ENCODE data around the gene C6orf62. TPM values are rescaled to one million over a fixed set of nuclear protein-coding genes. Genes with fewer than 3 reads are reported as not detected.
A peak's percentile ranks its signal among the peaks of the same experiment; 100 is the strongest.

C6orf62 gene
- total RNA-seq, 2 experiments from 2014 or later: 103 to 106 TPM

DNA sequence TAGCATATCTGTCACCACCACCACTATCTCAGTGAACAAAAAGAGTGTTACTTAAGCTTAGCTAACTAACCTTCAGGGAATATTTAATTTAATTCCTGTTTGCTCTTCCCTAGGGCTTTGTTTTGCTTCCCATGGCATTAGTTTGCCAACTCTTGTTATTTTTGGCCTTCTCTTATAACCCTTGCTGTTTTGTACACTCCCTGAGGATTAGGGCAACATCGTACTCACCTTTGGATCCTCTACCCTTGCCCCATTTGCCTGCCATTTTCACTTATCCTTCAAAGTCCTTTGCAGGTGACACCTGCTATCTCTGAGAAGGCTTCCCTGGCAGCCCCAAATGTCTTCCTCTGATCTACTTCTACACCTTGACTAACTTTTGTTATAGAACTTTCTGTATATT, 28.4 kb downstream of the C6orf62 start:
- POLR2A ChIA-PET: no interaction called here
- Mint-ChIP-seq H3K27ac (no peak overlapping the region), H3K4me1 (ENCODE audit: low read depth) (peaks cover 22% of the 10 kb centered on the region), H3K4me3 (no peak overlapping the region), H3K36me3 (ENCODE audit: low read depth) (peaks cover 4% of the 10 kb centered on the region), H3K27me3 (no peaks in the 10 kb centered on the region), H3K9me3 (no peaks in the 10 kb centered on the region)
- TF ChIP-seq, protein P1, sequence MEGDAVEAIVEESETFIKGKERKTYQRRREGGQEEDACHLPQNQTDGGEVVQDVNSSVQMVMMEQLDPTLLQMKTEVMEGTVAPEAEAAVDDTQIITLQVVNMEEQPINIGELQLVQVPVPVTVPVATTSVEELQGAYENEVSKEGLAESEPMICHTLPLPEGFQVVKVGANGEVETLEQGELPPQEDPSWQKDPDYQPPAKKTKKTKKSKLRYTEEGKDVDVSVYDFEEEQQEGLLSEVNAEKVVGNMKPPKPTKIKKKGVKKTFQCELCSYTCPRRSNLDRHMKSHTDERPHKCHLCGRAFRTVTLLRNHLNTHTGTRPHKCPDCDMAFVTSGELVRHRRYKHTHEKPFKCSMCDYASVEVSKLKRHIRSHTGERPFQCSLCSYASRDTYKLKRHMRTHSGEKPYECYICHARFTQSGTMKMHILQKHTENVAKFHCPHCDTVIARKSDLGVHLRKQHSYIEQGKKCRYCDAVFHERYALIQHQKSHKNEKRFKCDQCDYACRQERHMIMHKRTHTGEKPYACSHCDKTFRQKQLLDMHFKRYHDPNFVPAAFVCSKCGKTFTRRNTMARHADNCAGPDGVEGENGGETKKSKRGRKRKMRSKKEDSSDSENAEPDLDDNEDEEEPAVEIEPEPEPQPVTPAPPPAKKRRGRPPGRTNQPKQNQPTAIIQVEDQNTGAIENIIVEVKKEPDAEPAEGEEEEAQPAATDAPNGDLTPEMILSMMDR (IDR thresholded peaks at IDR 0.05): no peak
- ATAC-seq (no peak), DNase-seq (no peak)
- intact Hi-C loops (cut with micrococcal nuclease): no loop called here
- CTCF ChIA-PET: interaction anchor here (13.2 kb wide), 1 partner anchor 108 kb away, joined by 141 read pairs; no protein-coding TSS in a partner anchor

DNA sequence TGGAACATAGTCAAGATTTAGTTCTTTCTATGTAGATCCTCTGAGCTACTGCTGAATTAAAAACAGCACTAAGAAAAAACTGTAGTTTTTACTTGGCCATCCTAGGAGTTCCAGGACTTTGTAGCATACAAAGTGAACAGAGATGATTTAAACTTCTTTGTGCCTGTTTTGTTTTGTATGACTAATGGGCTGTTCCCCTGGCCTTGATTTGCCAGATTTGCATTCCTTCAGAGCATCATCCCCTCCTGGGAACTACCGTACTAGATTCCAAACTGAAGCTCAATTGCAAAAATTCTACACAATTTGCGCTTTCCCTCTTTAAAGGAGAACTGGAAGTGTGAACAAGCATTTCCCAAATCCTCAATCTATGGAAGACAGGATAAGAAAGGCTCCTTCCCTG, 29.0 kb downstream of the C6orf62 start:
- POLR2A ChIA-PET: no interaction called here

DNA sequence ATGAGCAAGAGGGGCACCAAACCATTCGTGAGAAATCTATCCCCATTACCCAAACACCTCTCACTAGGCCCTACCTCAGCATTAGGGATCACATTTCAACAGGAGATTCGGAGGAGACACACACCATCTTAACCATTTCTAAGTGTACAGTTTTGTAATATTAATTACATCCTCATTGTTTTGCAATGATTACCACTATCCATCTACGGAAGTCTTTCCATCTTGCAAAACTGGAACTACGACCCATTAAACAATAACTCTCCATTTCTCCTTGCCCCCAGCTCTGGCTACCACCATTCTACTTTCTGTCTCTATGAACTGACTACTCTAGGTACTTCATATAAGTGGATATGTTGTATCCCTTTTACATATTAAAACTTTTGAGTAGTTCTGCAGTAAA, 32.0 kb downstream of the C6orf62 start:
- POLR2A ChIA-PET: interaction anchor here (0.7 kb wide), 1 partner anchor 13 kb away, joined by 3 read pairs; no protein-coding TSS in a partner anchor
- CTCF ChIA-PET: interaction anchor here (13.2 kb wide), 1 partner anchor 104 kb away, joined by 141 read pairs; no protein-coding TSS in a partner anchor
- Mint-ChIP-seq H3K36me3 (ENCODE audit: low read depth) (peaks cover 4% of the 10 kb centered on the region), H3K4me3 (no peak overlapping the region), H3K4me1 (ENCODE audit: low read depth) (peaks cover 11% of the 10 kb centered on the region), H3K9me3 (no peaks in the 10 kb centered on the region), H3K27me3 (no peaks in the 10 kb centered on the region), H3K27ac (no peak overlapping the region)
- intact Hi-C loops (cut with micrococcal nuclease): no loop called here
- DNase-seq (no peak), ATAC-seq (no peak)
- TF ChIP-seq, protein P1 (IDR thresholded peaks at IDR 0.05): no peak

More for the DNA sequence above, 29.0 kb downstream of the C6orf62 start:
- TF ChIP-seq, protein P1 (IDR thresholded peaks at IDR 0.05): no peak
- DNase-seq: no peak
- ATAC-seq: no peak
- H3K27ac Mint-ChIP-seq: no peak overlapping the region
- CTCF ChIA-PET: interaction anchor here (1.1 to 13.2 kb wide), 2 partner anchors 23 to 107 kb away, joined by 3 to 141 read pairs; partner anchors contain the start of genes ACOT13 and TDP2
- peaks cover 19% of the 10 kb centered on the region for H3K4me1 Mint-ChIP-seq (ENCODE audit: low read depth)
- no peaks in the 10 kb centered on the region for H3K27me3 Mint-ChIP-seq
- H3K36me3 Mint-ChIP-seq (ENCODE audit: low read depth): peaks cover 4% of the 10 kb centered on the region
- H3K4me3 Mint-ChIP-seq: no peak overlapping the region
- no peaks in the 10 kb centered on the region for H3K9me3 Mint-ChIP-seq
- intact Hi-C loops (cut with micrococcal nuclease): no loop called here

DNA sequence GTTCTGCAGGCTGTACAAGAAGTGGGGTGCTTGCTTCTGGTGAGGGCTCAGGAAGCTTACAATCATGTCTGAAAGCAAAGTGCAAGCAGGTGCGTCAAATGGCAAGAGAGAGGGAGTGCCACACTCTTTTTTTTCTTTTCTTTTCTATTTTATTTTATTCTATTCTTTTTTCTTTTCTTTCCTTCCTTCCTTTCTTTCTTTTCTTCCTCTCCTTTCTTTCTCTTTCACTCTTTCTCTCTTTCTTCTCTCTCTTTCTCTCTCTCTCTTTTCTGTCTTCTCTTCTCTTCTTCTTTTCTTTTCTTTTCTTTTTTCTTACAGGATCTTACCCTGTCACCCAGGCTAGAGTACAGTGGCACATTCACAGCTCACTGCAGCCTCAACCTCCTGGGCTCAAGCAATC, 32.5 kb downstream of the C6orf62 start:
- no peak overlapping the region for H3K4me3 Mint-ChIP-seq
- CTCF ChIA-PET: interaction anchor here (13.2 kb wide), 1 partner anchor 104 kb away, joined by 141 read pairs; no protein-coding TSS in a partner anchor
- intact Hi-C loops (cut with micrococcal nuclease): no loop called here
- no peaks in the 10 kb centered on the region for H3K27me3 Mint-ChIP-seq
- POLR2A ChIA-PET: interaction anchor here (0.7 kb wide), 1 partner anchor 12 kb away, joined by 3 read pairs; no protein-coding TSS in a partner anchor
- ATAC-seq: no peak
- TF ChIP-seq, protein P1 (IDR thresholded peaks at IDR 0.05): peak; percentile 34
- H3K4me1 Mint-ChIP-seq (ENCODE audit: low read depth): peaks cover 6% of the 10 kb centered on the region
- DNase-seq: no peak
- H3K9me3 Mint-ChIP-seq: no peaks in the 10 kb centered on the region
- peaks cover 4% of the 10 kb centered on the region for H3K36me3 Mint-ChIP-seq (ENCODE audit: low read depth)
- H3K27ac Mint-ChIP-seq: no peak overlapping the region

All from activated CD8-positive, alpha-beta T cell treated with anti-CD3 and anti-CD28 coated beads for 36 hours (primary cell).